T follicular helper cell (primary cell): ENCODE measurements around the gene CDC42EP3.
A peak's percentile ranks its signal among the peaks of the same experiment; 100 is the strongest.

Experiments used
- DNase-seq: peaks from one replicate; pipeline ENCODE4 v3.0.0-alpha.2; 2020; ENCODE audit warnings: low read depth

CDC42EP3 gene

GRCh38 chr2:37683921-37684780, 12.7 kb upstream of the CDC42EP3 start:
- no peak for DNase-seq

GRCh38 chr2:37683241-37683640, 11.8 kb upstream of the CDC42EP3 start:
- DNase-seq: no peak

- no peak for DNase-seq
Observed at GRCh38 chr2:37682473-37682872, 11.0 kb upstream of the CDC42EP3 start.

GRCh38 chr2:37681587-37681986, 10.1 kb upstream of the CDC42EP3 start:
- no peak for DNase-seq

- no peak for DNase-seq
Observed at GRCh38 chr2:37679072-37679695, 7.7 kb upstream of the CDC42EP3 start.

- no peak for DNase-seq
Observed at GRCh38 chr2:37676274-37676673, 4.8 kb upstream of the CDC42EP3 start.

- no peak for DNase-seq
Observed at GRCh38 chr2:37674946-37675345, 3.5 kb upstream of the CDC42EP3 start.

GRCh38 chr2:37672870-37673184, 1.4 kb upstream of the CDC42EP3 start:
- no peak for DNase-seq

GRCh38 chr2:37672104-37672869, 845 bp upstream of the CDC42EP3 start:
- peak; percentile 55 for DNase-seq

- no peak for DNase-seq
Observed at GRCh38 chr2:37671816-37672103, 318 bp upstream of the CDC42EP3 start.

- DNase-seq: no peak
Observed at GRCh38 chr2:37670378-37671008, 949 bp downstream of the CDC42EP3 start.

GRCh38 chr2:37669446-37669845, 2.0 kb downstream of the CDC42EP3 start:
- no peak for DNase-seq

- DNase-seq: no peak
Observed at GRCh38 chr2:37667704-37668103, 3.7 kb downstream of the CDC42EP3 start.

GRCh38 chr2:37666772-37667171, 4.7 kb downstream of the CDC42EP3 start:
- no peak for DNase-seq

GRCh38 chr2:37665604-37666362, 5.7 kb downstream of the CDC42EP3 start:
- DNase-seq: no peak

- no peak for DNase-seq
Observed at GRCh38 chr2:37665043-37665442, 6.4 kb downstream of the CDC42EP3 start.

- DNase-seq: no peak
Observed at GRCh38 chr2:37664231-37664643, 7.2 kb downstream of the CDC42EP3 start.

- no peak for DNase-seq
Observed at GRCh38 chr2:37663390-37663789, 8.1 kb downstream of the CDC42EP3 start.

- no peak for DNase-seq
Observed at GRCh38 chr2:37659723-37660122, 11.7 kb downstream of the CDC42EP3 start.

GRCh38 chr2:37658682-37659081, 12.8 kb downstream of the CDC42EP3 start:
- no peak for DNase-seq

GRCh38 chr2:37657471-37657870, 14.0 kb downstream of the CDC42EP3 start:
- no peak for DNase-seq
